Lower lobe of right lung (tissue), 2 donors: ENCODE data around the gene IFT172. TPM values are rescaled to one million over a fixed set of nuclear protein-coding genes. Genes with fewer than 3 reads are reported as not detected.

Experiments used
- ATAC-seq, 2 donors: fragments of 200-7000 bp; cut with Tn5 transposase; one replicate each; pipeline ENCODE4 v1.9.1; 2020 to 2022; ENCODE audit warnings: mild to moderate bottlenecking in 2 of 2, moderate library complexity in 2 of 2
- DNase-seq: peaks from one replicate; pipeline ENCODE4 v3.0.0-alpha.2; 2020
- H3K27ac ChIP-seq: fragments of 200-600 bp; one replicate; pipeline ENCODE4 v1.8.0; 2022
- H3K27me3 ChIP-seq: fragments of 200-600 bp; one replicate; pipeline ENCODE4 v1.8.0; 2022; ENCODE audit warnings: low read depth
- H3K36me3 ChIP-seq: fragments of 200-600 bp; one replicate; pipeline ENCODE4 v1.8.0; 2022; ENCODE audit warnings: mild to moderate bottlenecking
- H3K4me1 ChIP-seq: fragments of 200-600 bp; one replicate; pipeline ENCODE4 v1.8.0; 2022
- H3K4me3 ChIP-seq: fragments of 200-600 bp; one replicate; pipeline ENCODE4 v1.8.0; 2022; ENCODE audit warnings: mild to moderate bottlenecking
- H3K9me3 ChIP-seq: fragments of 200-600 bp; one replicate; pipeline ENCODE4 v1.8.0; 2022
- intact Hi-C: fragments of 100-400 bp; cut with DNase I; formaldehyde crosslinking; loops from one replicate; pipeline ENCODE4 v1.11.0; 2022
- total RNA-seq: library from RNA; stranded (reverse); fragmentation: NEBNext Ultra II Directional; extraction: Animal tissue kit (Norgen Biotek cat#: 25700); gene quantifications from one replicate; pipeline ENCODE4 v1.2.1, GENCODE V29; 2021
- TF ChIP-seq, protein P1 (sequence below): fragments of 200-600 bp; IDR thresholded peaks from one replicate; pipeline ENCODE4 v1.8.0; 2022; ENCODE audit warnings: antibody characterized with exemption, mild to moderate bottlenecking
- donor health status: DM: no; HTN: yes; CAD: no; lungs with severe emphysema.

Gene IFT172
- total RNA-seq, 1 donor from 2014 or later, result 38.1 TPM

- peak overlapping the region; percentile 99 for H3K4me3 ChIP-seq
- H3K27me3 ChIP-seq, result no peaks in the 10 kb centered on the region
- peaks cover 10% of the 10 kb centered on the region for H3K36me3 ChIP-seq
- TF ChIP-seq, protein P1, sequence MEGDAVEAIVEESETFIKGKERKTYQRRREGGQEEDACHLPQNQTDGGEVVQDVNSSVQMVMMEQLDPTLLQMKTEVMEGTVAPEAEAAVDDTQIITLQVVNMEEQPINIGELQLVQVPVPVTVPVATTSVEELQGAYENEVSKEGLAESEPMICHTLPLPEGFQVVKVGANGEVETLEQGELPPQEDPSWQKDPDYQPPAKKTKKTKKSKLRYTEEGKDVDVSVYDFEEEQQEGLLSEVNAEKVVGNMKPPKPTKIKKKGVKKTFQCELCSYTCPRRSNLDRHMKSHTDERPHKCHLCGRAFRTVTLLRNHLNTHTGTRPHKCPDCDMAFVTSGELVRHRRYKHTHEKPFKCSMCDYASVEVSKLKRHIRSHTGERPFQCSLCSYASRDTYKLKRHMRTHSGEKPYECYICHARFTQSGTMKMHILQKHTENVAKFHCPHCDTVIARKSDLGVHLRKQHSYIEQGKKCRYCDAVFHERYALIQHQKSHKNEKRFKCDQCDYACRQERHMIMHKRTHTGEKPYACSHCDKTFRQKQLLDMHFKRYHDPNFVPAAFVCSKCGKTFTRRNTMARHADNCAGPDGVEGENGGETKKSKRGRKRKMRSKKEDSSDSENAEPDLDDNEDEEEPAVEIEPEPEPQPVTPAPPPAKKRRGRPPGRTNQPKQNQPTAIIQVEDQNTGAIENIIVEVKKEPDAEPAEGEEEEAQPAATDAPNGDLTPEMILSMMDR, result peak; percentile 50
- ATAC-seq (no peak), DNase-seq (no peak)
- intact Hi-C loops, result no loop called here
- no peak overlapping the region for H3K27ac ChIP-seq
- no peaks in the 10 kb centered on the region for H3K9me3 ChIP-seq
- H3K4me1 ChIP-seq, result peaks cover 31% of the 10 kb centered on the region
Measured at GRCh38 chr2:27407798-27408491, 81.6 kb downstream of the IFT172 start.

- intact Hi-C loops, result no loop called here
- Histone ChIP-seq H3K27me3 (no peaks in the 10 kb centered on the region), H3K4me3 (no peak overlapping the region), H3K27ac (no peak overlapping the region), H3K4me1 (no peaks in the 10 kb centered on the region), H3K9me3 (no peaks in the 10 kb centered on the region), H3K36me3 (peaks cover 13% of the 10 kb centered on the region)
- DNase-seq (no peak), ATAC-seq (no peak)
- TF ChIP-seq, protein P1, result no peak
Measured at GRCh38 chr2:27400348-27401135, 89.0 kb downstream of the IFT172 start.

GRCh38 chr2:27398962-27399361, 90.6 kb downstream of the IFT172 start:
- DNase-seq (no peak), ATAC-seq (no peak)
- Histone ChIP-seq H3K27me3 (no peaks in the 10 kb centered on the region), H3K27ac (no peak overlapping the region), H3K4me1 (no peaks in the 10 kb centered on the region), H3K36me3 (peaks cover 10% of the 10 kb centered on the region), H3K4me3 (no peak overlapping the region), H3K9me3 (no peaks in the 10 kb centered on the region)
- TF ChIP-seq, protein P1, result no peak
- intact Hi-C loops, result no loop called here

Other genes starting within 250 kb of the IFT172 start
- gene SLC30A3, start 226.7 kb downstream of the IFT172 start, total RNA-seq, result 0.80 TPM
- gene DNAJC5G, start 214.3 kb downstream of the IFT172 start, total RNA-seq, result not detected
- gene TRIM54, start 207.3 kb downstream of the IFT172 start, total RNA-seq, result not detected
- gene UCN, start 181.3 kb downstream of the IFT172 start, total RNA-seq, result 4.0 TPM
- 79.2 TPM for gene MPV17, start 166.6 kb downstream of the IFT172 start, total RNA-seq
- gene GTF3C2, start 133.0 kb downstream of the IFT172 start, total RNA-seq, result 56.4 TPM
- gene EIF2B4, start 119.4 kb downstream of the IFT172 start, total RNA-seq, result 32.9 TPM
- gene SNX17, start 119.1 kb downstream of the IFT172 start, total RNA-seq, result 107 TPM
- 13.9 TPM for gene ZNF513, start 109.0 kb downstream of the IFT172 start, total RNA-seq
- gene PPM1G, start 80.2 kb downstream of the IFT172 start, total RNA-seq, result 52.0 TPM
- 66.5 TPM for gene NRBP1, start 61.1 kb downstream of the IFT172 start, total RNA-seq
- gene KRTCAP3, start 47.4 kb downstream of the IFT172 start, total RNA-seq, result 18.8 TPM
- 1.6 TPM for gene FNDC4, start 5.5 kb upstream of the IFT172 start, total RNA-seq
- gene GCKR, start 7.1 kb upstream of the IFT172 start, total RNA-seq, result 0.44 TPM
- gene ZNF512, start 93.3 kb upstream of the IFT172 start, total RNA-seq, result 29.5 TPM
- 5.9 TPM for gene CCDC121, start 139.3 kb upstream of the IFT172 start, total RNA-seq
- gene GPN1, start 139.3 kb upstream of the IFT172 start, total RNA-seq, result 21.9 TPM
- gene SUPT7L, start 173.9 kb upstream of the IFT172 start, total RNA-seq, result 29.6 TPM
- 19.6 TPM for gene SLC4A1AP, start 174.1 kb upstream of the IFT172 start, total RNA-seq